Fibroblast of skin of right biceps (primary cell): ENCODE results near the gene LAPTM5.
"Not testable (repeated sequence)": the region's sequence is repeated elsewhere in the genome, so short reads cannot be mapped to it uniquely, and the experiment has no call there.

Source experiments
- DNase-seq: peaks from one replicate; pipeline ENCODE4 v3.0.0-alpha.2; 2013

The LAPTM5 gene

DNA sequence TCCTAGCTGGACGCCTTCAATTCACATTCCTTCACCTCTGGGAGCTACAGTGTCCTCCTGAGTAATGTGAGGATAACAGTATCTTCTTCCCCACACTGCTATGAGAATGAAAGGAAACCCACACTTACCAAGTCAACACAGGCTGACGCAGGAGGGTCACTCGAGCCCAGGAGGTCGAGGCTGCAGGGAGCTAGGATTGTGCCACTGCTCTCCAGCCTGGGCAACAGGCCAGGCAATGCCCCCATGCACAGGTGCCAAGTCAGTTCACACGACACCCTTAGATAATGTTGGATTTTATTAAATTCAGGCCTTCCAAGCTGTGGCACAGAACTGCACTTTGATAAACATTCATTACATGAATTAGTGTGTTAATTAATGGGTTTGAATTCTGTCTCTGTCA lies 66.1 kb downstream of the LAPTM5 start:
- DNase-seq = no peak

DNA sequence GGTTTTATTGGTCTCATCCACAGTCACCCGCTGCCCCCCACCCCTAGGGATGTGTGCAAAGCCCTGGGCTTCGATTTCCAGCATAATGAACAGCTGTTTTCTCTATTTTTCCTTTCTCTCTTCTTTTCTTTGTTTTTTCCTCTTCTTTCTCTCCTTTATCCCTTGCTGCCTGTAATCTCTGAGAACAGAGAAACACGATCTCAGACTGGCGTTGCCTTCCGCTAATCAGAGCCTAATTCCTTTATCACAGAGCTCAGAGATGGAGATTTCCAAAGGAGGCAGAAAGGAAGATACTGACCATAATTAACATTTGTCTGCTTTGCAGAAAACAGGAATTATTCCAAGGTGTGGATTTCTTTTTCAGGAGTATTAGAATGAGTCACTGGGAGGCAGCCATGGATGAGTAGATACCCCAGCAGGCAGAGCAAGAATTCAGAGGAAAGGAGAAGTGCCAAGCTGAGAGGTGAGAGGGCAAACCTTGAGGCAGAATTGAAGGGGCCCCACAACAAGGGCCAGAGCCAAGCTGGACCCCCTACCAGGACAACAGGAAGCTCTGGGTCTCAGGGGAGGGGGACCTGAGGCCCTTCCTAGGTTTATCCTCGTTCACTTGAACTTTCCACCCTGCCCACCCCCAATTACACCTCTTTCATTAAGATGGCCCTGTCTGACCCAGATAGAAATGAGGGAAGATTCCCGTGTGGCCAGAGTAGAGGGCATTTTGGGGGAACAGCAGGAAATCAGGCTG lies 67.5 kb downstream of the LAPTM5 start:
- no peak for DNase-seq

DNA sequence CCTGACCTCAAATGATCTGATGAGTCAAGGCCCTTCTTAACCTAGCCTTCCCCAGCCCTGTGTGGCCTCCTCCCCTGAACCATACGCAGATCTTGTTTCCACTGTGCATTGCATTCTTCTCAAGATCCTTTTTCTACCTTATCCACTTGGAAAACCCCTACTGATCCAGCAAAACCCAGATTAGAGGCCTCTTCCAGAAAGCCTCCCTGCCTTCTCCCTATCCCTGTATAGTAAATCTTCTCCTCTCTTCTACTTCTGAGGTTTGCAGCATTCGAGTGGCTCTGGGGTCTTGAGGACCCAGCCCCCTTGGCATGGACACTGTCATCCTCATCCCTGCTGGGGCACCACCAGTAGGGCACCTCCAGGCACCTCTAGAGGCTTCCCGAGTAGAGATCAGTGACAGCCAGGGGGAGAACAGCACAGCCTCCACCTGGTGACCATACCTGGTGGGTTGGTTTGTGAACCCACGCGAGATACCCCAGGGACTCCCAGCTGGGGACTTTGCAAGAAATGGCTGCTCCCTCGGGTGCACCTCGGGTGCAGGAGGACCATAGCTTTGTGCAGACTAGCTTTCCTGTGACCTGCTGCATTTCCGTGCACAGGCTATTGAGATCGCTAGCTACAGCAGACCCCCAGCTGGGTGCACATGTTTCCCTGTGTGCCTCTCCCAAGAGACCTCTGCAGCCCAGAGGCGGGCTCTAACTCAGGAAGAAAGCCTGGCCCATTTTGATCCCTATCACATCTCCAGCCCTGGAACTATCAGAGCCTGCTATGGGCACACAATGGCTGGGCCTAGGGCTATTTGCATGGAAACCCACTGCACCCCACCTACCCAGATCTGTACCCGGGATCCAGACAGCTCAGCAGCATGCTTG lies 68.4 kb downstream of the LAPTM5 start:
- no peak for DNase-seq

DNA sequence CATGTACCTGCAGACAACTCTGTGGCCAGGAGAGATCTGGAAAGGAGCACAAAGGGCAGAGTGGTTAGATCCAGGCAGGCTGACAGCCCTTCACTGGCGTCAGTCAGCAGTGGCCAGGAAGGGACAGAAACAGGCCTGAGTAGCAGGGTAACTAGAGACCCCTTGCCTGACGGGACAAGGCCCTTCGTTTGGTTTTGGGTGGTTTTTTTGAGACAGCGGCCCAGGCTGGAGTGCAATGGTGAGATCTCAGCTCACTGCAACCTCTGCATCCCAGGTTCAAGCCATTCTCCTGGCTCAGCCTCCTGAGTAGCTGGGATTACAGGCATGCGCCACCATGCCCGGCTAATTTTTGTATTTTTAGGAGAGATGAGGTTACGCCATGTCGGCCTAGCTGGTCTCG lies 69.1 kb downstream of the LAPTM5 start:
- DNase-seq = not testable (repeated sequence)

DNA sequence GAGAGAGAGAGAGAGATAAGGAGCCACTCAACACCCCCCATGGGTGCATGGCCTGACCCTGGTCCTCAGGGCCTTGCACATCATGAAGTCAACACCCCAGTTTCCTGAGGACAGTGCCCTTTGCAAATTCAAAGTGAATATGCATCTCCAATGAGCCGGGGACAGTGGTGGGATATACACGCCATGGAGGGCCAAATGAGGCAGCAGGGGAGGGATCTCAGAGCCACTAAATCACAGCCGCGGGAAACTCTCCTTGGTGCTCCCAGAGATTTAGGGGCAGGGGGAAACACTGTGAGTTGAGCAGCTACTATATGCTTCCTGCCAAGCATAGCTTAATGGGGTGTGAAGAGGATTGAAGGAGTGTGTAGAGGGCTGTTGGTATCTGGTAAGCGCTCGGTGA lies 69.7 kb downstream of the LAPTM5 start:
- DNase-seq = no peak

DNA sequence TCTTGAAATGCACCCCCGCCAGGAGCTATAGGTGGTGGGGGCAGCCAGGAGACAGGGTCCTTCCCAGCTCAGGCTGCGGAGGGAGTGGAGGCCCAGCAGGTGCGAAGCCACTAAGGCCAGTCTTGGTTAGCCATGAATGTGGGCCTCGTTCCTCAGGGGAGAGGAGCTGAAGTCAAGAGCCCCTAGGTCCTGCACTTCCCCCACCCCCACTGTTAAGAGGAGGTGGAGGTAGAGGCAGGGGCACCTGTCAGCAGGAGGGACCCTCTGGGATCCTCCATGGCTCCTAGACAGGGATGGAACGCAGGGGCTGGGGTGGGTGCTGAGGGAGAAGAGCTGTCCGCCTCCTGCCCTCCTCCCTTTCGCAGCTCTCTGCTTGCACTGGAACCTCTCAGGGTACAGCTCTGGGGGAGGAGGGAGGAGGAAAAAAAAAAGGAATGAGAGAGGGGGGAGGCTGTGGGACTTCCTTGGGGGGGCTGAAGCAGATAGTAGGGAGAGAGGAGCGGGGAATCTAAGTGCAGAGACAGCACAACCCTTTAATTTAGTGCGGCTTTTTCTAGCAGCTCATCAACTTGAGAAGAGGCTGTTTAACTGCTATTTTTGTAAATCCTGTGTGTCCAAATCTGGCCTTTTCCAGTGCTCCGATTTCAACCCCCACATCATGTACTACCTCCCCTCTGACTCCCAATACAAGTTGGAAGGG lies 71.2 kb downstream of the LAPTM5 start:
- no peak for DNase-seq

DNA sequence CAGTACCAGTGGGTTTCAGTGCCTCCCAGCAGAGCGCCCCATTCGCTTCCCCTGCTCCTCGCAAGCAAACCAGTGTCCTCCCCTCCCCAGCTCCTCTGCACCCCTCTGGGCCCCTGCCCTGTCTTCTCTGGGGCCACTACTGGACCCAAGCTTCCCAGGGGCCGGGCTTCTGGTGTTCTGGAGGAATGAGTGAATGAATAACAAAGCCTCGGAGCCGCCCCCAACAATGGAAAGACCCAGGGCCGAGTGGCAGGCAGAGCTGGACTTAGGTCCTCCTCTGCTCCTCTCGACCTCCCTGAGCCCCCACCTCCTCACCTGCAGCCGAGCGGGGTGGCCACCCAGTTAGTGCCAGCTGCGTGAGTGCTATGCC lies 71.8 kb downstream of the LAPTM5 start:
- no peak for DNase-seq

DNA sequence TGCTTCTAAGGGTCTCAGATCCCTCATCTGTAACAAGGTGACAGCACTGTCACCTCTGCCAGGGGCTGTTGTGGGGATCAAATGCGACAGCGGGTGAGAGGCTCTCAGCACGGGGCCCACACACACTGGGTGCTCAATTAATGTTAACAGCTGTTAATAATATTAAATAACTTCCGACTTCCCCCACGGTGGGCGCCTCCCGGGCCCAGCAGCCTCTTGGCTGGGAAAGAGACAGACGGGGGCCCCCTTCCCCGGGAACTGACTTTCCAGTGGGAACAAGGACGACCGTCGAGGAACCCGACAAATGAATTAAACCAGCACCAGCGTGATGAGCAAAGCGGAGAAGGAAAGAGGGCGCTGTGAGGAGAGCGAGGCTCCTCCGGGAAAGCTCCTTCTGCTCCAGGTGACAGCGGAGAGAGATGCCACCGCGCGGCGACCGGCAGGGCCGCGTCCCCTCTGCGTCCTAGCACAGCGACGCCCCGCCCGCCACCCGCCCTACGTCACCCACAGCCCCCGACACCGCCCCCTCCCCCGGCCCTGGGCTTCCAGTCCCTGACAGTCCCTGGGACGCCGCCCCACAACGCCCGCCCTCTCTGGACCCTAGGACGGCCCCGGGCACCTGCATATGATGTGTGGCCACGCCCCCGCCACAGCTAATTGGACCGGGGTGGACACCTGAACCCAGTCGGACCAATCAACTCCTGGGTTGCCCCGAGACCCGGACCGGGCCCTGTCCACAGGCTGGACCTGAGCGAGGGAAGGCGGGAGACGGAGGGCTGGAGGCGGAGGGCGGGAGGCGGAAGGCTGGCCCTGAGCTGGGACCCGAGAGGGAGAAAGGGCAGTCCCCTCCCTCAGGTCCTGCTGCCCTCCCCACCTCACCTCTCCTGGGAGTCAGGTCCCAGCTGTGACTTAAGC lies 72.4 kb downstream of the LAPTM5 start:
- no peak for DNase-seq

DNA sequence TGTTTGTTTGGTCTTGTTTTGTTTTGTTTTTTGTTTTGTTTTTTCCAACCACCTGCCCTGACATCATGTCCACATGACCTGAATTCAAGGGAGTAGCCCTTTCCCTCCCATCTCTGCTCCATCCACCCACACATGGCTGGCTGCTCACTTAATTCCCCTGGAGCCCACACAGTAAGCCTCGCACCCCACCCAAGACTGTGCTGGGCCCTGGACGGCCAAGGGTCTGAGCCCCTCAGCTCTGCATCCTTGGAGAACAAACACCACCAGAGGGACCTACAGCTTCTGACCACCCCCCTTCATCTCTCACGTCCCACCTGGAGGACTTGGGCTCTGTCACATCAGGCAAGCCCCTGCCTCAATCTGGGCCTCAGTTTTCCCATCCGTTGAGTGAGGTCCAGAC lies 73.3 kb downstream of the LAPTM5 start:
- no peak for DNase-seq

DNA sequence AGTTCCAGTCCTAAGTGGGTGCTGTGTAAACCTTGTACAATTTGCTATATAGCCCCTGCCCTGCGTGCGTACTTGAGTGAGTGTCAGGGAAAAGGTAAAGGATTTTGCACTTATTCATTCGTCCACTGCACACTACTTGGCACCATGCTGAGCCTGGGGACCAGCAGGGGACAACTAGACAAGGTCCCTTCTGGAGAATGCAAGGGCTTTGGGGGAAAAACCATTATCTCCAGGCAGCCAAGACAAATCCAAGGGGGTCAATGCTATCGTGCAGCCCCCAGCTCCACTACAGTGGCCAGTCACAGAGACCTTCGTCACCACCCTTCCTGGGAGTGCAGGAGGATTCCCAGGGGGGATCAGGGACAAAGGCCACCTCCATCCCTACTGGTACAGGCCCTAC lies 73.9 kb downstream of the LAPTM5 start:
- DNase-seq = no peak
